Measurements from ENCODE around the gene FAM174B.

FAM174B gene

DNA sequence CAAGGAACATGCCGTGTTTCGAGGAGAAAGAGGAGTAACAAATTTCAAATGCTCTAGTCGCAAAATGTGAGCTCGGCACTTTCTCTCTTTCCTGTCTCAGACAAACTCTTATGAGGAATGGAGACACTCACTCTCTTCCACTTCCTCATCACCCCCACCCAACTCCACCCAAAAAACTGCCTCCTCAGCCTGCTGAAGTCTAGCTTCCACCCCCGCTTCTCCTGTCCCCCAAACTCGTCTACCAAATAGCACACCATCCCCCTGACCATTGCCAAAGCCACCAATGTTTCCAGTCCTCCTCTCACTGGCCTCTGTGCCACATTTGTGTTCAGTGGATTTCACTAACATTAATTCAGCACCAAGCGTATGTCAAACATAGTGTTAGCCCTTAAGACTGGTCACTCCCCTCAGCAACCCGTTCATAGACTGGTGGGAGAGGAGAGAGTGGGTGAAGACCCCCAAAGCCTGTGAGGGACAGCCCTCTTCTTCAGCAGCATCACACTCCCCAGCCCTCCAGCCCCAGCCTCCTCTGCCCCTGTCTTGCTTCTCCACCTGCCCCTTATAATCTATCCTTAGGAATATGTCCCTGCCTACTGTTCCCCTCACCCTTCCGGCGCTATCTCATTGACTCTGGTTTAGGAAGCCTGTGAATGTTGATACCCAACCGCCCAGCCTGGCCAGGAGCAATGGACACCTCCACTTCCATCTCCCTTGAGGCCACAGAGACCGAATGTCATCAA is 77.3 kb downstream of the FAM174B start:
- peaks cover 11 to 13% of the 10 kb centered on the region in 2 donors for H3K27me3 Mint-ChIP-seq
- H3K4me1 Mint-ChIP-seq = no peaks in the 10 kb centered on the region
- no peak for DNase-seq
- no peak overlapping the region for H3K27ac Mint-ChIP-seq
- no peak overlapping the region for H3K4me3 Mint-ChIP-seq
- ATAC-seq (replicated peaks) = no peak
- no peaks in the 10 kb centered on the region for H3K9me3 Mint-ChIP-seq
- H3K36me3 Mint-ChIP-seq = no peaks in the 10 kb centered on the region

DNA sequence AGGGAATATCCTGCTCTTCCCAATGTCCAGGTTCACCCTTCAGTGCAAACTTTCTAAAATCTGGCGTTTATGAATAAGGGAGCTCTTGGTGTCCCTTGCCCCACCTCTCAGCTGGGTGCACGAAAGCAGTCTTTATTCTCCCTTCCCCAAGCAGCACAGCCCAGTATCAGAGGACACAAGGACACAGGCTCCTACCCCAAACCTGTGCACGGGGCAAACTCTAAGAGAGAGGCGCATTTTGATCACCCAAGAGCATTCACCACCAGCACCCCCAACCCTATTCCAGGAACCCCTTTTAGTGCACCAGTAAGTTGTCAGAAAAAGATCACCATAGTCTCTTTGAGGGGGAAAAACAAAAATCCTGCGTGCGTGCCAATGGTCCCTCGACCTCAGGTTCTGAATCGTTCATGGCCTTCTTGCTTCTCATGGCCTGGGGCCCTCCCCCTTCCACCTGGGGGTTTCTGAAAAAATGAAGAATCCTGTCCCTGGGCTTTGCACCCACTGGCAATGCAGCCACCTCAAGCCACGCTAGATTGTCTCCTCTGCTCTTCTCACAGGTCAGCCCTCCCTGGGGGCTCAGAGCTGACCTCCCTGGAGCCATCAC is 78.9 kb downstream of the FAM174B start:
- H3K4me3 Mint-ChIP-seq = no peak overlapping the region
- H3K36me3 Mint-ChIP-seq = no peaks in the 10 kb centered on the region
- H3K4me1 Mint-ChIP-seq = no peaks in the 10 kb centered on the region
- no peak for ATAC-seq (replicated peaks)
- peaks cover 13 to 14% of the 10 kb centered on the region in 2 donors for H3K27me3 Mint-ChIP-seq
- no peak for DNase-seq
- H3K9me3 Mint-ChIP-seq = no peaks in the 10 kb centered on the region
- H3K27ac Mint-ChIP-seq = no peak overlapping the region

- no peaks in the 10 kb centered on the region for H3K9me3 Mint-ChIP-seq
- ATAC-seq (replicated peaks) = no peak
Observed at GRCh38 chr15:92574566-92574965, 81.0 kb downstream of the FAM174B start.

DNA sequence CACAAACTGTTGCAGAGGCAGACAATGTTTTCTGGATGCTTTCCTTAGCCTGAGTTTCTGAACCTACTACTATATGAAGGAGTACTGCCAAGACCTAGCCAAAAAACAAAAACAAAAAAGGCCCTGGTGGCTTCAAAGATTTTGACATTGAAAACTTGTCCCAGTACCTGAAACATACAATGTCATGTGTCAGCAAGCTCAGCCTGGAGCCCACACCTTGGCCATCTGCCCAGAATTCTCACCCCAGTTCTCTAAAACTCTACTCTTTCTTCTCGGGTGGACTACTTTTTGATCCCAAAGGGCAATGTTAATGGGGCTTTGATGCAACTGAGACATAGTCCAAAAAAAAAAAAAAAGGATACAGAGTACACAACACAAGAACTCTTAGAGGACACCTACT is 81.4 kb downstream of the FAM174B start:
- H3K27me3 Mint-ChIP-seq = peaks cover 12 to 13% of the 10 kb centered on the region in 2 donors
- ATAC-seq (replicated peaks) (no peak), DNase-seq (no peak)
- H3K4me1 Mint-ChIP-seq = no peaks in the 10 kb centered on the region
- no peaks in the 10 kb centered on the region for H3K9me3 Mint-ChIP-seq
- H3K36me3 Mint-ChIP-seq = no peaks in the 10 kb centered on the region
- no peak overlapping the region for H3K4me3 Mint-ChIP-seq
- H3K27ac Mint-ChIP-seq = no peak overlapping the region

More at GRCh38 chr15:92574566-92574965, 81.0 kb downstream of the FAM174B start:
- Mint-ChIP-seq H3K4me1 (no peaks in the 10 kb centered on the region), H3K27ac (no peak overlapping the region), H3K27me3 (peaks cover 13 to 14% of the 10 kb centered on the region in 2 donors), H3K4me3 (no peak overlapping the region), H3K36me3 (no peaks in the 10 kb centered on the region)
- no peak for DNase-seq

GRCh38 chr15:92571824-92572223 is 83.8 kb downstream of the FAM174B start:
- Mint-ChIP-seq H3K9me3 (no peaks in the 10 kb centered on the region), H3K4me1 (no peaks in the 10 kb centered on the region), H3K36me3 (no peaks in the 10 kb centered on the region), H3K27me3 (peaks cover 0 to 3% of the 10 kb centered on the region in 2 donors), H3K27ac (no peak overlapping the region), H3K4me3 (no peak overlapping the region)
- DNase-seq = no peak
- no peak for ATAC-seq (replicated peaks)

GRCh38 chr15:92570391-92570790 is 85.2 kb downstream of the FAM174B start:
- Mint-ChIP-seq H3K9me3 (no peaks in the 10 kb centered on the region), H3K4me1 (no peaks in the 10 kb centered on the region), H3K36me3 (no peaks in the 10 kb centered on the region), H3K27ac (no peak overlapping the region), H3K27me3 (peaks cover 0 to 3% of the 10 kb centered on the region in 2 donors), H3K4me3 (no peak overlapping the region)
- DNase-seq (no peak), ATAC-seq (replicated peaks) (no peak)

DNA sequence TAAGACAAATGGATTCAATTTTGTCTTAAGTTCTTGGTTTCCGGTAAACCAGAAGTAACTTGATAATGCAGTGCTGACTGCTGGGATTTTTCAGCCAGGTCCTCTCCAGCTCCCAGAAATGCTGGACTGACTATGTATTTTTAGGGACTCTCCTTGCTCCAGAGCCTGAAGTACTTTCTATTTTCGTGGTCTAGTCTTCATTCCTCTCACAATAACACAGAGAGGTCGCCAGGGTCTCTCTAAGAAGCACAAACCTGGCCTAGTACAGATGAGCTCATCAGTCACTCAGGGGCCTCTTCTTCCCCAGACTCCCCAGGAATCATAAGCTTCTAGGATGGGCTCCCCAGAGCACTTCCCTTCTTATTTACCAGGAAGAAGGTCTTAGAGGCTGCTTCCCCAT is 85.8 kb downstream of the FAM174B start:
- Mint-ChIP-seq H3K4me3 (no peak overlapping the region), H3K36me3 (no peaks in the 10 kb centered on the region), H3K9me3 (no peaks in the 10 kb centered on the region), H3K27ac (no peak overlapping the region), H3K4me1 (no peaks in the 10 kb centered on the region), H3K27me3 (peaks cover 0 to 3% of the 10 kb centered on the region in 2 donors)
- no peak for ATAC-seq (replicated peaks)
- no peak for DNase-seq

Data from stimulated activated naive B cell treated with anti-CD40 and anti-IgM and Interleukin-4, amounts not matched to agents 10 μg/mL and 1 μg/mL and 100 μg/mL, for 72 hours (primary cell).